Measurements from ENCODE around the gene HPS4. TPM values are rescaled to one million over a fixed set of nuclear protein-coding genes. Genes with fewer than 3 reads are reported as not detected.

HPS4 gene
- total RNA-seq, 1 donor from 2014 or later: 26.4 TPM

DNA sequence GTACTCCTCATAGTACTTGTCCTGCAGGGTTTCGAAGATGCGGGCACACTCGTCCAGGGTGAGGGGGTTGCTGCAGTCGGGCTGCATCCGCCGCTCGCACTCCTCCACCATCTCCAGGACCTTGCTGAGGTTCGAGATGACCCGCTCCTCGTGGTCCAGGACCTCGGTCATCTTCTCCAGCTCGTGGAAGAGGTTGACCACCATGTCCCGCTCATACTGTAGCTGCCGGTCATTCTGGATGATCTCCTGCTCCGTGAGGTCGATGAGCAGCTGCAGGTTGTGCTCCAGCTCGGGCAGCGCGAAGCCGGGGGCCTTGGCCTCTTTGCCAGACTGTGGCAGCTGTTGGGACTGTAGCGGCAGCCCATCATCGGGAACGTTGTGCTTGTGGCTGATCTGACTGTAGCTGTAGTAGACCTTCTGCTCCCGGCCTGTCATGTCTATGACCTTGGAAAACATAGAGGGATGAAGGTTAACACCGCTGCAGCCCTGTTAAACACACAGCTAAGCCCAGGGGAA lies 15.7 kb upstream of the HPS4 start:
- no peak for DNase-seq (ENCODE audit: low spot score)

DNA sequence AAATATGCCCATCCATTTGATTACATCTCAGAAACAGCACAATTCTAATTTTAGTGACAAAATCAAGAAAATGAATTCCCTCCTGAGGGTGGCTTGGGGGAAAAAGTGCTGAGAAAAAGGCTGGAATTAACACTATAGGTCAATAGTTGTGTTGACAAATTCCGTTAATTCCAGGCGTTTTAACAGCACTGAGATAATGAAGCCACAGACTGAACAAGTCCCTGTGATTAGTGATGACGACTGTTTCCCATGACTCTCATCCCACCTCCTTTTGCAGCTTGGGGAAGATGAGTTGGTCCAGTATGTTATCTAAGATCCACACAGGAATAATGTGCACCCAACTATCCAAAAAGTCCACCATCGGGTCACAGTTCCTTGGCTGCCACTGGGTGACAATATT lies 12.9 kb upstream of the HPS4 start:
- DNase-seq (ENCODE audit: low spot score): no peak

DNA sequence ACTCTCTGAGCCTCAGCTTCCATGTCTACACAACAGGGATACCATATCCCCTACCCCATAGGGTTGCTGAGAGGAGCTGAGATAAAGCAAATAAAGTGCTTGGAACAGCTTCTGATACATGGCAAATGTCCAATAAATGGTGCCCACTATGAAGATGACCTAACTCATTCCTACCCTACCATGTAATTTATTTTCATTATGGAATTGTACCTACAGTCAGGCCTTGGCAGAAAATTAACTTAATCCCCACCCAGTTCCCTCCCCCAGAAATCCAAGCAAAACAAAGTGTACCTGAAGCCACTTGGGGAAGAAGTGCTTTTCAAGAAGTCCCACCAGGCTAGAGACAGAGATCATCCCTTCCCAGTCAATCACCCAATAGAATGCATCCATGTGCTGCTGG lies 10.9 kb upstream of the HPS4 start:
- no peak for DNase-seq (ENCODE audit: low spot score)

DNA sequence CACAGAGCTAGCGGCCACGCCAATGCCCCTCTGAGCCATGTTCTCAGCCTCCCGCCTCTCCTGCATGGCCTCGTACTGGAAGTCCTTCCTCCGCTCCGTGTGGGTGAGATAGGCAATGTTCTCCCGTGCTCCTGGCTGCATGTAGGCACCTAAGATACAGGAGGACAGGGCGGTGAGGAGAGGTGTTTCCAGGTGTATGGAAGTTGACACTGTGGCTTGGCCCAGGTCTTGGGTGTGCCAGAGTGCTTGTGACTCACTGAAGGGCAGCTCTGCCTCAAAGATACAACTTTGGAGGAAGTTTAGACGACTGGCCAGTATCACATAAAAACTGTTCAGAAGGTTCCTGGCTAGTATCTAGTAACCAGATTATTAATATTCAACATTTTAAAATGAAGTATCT lies 8.6 kb upstream of the HPS4 start:
- no peak for DNase-seq (ENCODE audit: low spot score)

DNA sequence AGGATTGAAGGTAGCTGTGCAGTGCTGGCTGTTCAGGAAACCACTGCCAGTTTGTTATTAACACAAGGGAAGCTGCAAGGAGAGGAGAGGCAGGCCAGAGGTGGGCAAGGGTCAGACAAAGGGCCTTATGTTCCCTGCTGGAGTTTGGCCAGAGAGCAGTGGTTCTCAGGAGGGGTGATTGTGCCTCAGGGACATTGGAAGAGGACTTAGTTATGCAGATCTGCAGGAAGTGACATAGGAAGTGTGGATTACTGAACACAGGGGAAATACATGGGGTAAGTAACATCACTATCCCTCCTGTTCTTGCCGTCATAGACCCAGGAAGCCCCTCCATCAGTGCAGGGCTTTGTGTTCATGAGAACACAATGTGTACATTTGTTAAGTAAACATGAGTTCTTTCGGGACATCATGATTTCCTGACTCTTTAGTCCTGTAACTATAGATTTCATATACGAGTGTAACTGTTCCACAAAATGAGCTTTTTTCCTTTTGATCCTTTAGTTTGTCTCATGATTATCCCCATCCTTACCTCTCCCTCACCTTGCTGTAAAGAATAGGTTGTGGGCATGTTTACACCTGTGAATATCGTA lies 6.0 kb upstream of the HPS4 start:
- DNase-seq (ENCODE audit: low spot score): no peak

DNA sequence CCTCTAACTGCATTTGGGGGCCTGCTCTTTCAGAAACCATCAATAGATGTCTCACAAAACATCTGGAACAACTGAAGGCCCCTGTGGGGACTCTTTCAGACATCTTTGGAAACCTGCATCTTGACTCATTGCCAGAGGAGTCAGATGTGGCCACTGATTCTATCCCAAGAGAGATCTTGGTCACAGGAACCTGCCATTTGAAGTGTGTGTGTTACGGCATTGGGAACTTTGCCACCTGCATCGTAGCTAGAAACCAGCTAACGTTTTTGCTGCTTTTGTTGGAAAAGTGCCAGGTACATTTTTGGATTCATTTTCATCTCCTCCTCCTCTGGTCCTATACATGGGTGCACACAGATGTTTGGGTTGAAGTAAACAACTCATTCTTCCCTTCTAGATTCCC lies 4.4 kb upstream of the HPS4 start:
- DNase-seq (ENCODE audit: low spot score): no peak

DNA sequence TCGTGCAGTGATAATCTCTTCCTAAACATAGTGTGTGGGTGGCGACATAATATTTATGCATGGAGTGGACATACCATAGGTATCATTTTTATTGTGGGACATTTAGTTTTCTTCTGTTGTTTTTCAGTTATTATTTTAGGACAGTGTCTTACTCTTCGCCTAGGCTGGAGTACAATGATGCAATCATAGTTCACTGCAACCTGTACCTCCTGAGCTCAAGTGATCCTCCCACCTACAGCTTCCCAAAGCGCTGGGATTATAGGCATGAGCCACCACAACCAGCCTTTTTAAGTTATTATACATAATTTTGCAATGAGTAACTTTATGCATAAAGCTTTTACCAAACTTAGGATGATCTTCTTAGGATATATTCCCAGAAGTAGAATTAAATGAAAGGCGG lies 2.8 kb upstream of the HPS4 start:
- no peak for DNase-seq (ENCODE audit: low spot score)

DNA sequence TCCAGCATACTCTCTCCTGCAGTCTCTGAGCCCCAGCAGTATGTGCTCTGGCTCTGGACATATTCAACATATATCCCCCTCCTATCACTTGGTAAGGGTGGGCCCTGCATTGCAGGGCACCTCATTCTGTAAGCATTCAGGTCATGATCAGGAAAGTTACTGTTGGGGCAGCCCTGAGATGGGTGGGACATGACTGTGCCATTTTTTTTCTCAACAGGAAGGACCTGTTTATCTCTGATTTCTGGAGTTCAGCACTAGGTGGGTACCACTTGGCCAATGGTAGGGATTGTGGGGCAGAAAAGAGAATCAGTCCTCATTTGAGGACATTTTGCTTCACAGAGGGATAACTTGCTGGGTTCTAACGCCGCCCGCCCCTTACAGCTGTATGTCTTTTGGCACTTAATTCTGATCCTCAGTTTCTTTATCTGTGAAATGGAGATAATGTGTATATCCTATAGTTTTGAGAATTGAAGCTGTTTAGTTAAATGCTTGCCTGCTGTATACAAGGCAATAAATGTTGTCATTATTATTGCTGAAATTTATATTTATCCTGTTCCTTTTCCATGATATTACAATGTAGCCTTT lies 2.3 kb upstream of the HPS4 start:
- DNase-seq (ENCODE audit: low spot score): no peak

DNA sequence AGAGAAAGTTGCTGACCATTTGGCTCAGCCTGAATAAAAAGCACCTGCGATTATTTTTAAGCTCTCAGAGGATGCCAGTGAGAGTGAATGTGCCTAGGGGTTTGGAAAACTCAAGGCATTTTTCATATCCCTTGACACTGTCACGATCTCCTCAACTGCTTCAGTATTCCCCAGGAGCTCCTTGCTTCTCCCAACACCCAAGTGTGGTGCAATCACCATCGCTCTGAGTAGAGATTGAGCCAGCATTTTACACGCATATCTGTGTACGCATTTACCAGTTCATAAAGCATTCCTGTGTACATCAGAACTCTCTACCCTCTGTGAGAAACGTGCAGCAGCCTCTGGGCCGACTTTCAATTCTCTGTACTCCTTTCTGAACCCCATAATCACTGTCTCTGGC lies 1.4 kb upstream of the HPS4 start:
- no peak for DNase-seq (ENCODE audit: low spot score)

DNA sequence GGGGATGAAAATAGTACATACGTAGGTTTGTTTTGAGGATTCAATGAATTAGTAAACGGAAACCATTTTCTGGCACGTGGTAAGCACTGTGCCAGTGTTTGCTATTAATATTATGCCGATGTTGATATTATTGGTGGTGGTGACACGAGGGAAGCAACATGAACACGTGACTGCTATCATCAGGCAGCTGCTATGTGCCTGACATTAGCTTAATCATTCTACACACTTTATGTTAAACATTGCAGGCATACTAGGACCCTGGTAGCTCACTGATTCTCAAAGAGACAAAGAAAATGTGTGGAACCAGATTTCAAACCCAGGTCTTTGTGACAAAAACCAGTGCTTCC lies 750 bp upstream of the HPS4 start:
- DNase-seq (ENCODE audit: low spot score): no peak

DNA sequence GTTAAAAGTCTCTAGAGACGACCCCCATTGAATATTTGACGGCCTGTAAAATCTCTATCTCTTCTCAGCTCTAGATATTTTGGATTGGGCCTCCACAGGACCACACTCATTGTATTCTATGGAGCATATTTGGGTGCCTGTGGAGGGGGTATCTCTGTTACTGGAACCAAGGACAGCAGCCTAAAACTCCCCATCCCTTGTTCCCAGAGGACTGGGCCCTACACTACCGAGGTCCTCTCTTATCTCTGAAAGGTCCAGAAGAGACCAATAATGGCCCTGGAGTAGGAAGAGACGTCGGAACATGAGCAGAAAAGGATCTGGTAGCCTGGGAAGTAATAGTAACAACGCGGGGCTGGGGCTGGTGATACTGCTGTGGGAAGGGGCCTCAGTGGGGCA lies 542 bp downstream of the HPS4 start:
- no peak for DNase-seq (ENCODE audit: low spot score)

DNA sequence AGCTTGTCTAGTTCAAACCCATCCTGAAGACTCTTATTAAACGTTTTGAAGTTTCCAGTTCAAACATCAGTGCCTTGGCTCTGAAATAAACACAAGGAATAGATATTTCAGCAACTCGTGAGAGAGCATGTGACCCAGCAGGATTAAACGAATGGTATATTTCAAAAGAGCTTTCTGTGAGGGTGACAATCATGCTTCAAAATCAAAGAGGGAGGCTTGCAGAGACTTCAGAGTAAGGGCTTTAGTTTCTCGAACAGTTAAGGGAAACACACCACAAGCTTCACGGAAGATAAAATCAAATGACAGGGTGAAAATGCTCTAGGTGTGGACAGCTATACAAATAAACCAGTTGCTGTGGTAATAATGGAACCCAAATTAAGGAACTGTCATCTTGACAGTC lies 1.4 kb downstream of the HPS4 start:
- no peak for DNase-seq (ENCODE audit: low spot score)

DNA sequence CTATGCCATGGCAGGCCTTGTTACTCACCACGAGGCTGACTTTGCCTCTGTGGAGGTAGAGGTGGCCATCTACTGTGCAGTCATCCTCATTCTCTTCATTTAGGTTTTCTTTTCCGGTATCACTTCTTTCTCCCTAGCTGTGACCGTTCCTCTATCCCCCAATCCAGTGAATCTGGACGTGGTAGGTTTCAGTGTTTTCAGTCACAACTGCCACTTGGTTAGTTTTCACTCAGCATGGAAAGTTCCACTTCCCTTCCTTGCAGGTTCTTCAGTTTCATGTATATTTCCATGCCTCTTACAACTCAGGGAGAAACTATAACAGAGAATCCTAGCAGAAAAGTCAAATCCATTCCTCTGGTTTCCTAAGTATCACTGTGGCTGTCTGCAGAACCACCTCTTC lies 1.9 kb downstream of the HPS4 start:
- DNase-seq (ENCODE audit: low spot score): no peak

DNA sequence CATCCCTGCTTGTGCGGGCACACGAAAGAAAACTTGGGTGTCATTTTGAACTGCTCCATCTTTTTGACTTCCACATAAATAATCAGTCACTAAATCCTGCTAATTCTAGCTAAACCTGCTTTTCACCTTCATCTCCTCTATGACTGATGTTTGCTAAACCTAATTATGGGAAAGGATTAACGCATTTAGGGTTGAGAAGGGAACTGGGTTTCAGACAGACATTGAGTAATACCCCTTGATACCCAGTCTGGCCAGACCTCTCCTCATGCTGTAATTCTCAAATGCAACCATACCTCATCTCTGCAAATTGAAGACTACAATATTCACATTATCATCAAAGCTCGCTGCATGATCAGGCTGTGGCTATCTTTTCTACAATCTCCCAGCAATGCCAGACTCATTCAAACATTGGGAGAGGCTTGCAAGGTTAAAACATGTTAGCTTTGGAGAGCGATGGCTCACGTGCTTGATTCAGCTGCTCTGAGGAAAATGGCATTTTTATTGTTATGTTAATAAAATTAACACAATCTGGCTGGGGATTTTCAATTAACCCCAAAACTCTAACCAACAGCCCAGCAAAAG lies 2.4 kb downstream of the HPS4 start:
- no peak for DNase-seq (ENCODE audit: low spot score)

DNA sequence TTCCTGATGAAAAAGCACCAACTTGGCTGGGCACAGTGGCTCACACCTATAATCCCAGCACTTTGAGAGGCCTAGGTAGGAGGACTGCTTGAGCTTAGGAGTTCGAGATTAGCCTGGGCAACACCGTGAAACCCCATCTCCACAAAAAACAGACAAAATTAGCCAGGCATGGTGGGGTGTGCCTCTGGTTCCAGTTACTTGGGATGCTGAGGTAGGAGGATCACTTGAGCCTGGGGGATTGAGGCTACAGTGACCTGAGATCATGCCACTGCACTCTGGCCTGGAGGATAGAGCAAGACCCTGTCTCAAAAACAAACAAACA lies 3.0 kb downstream of the HPS4 start:
- no peak for DNase-seq (ENCODE audit: low spot score)

DNA sequence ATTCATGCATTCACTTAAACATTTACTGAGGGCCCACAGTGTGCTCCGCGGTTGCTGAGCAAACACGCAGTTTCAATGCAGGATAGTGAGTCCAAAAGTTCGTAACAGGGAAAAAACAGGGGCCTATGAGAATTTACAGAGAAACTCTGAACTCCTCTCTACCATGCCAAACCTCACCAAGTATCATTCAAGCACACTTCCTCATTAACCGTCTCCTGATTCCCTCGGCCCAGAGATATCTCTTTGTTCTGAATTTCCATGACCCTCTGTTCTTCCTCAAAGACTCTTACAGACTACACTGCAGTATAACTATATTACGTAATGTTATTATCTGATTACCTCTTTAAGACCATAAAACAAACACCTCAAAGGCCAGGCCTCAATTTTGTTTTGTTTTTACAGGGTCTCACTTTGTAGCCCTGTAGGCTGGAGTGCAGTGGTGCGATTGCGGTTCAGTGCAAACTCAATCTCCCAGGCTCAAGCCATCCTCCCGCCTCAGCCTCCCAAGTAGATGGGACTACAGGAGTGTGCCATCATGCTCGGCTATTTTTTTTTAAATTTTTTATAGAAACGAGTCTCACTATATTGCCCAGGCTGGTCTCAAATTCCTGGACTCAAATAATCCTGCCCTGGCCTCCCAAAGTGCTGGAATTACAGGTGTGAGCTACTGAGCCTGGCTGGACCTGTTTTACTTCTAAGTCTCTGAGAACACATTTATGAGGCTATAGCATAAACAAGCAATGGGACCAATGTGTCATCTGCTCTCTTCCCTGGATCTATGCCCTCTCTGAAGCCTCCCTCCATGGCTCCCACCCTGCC lies 3.6 kb downstream of the HPS4 start:
- DNase-seq (ENCODE audit: low spot score): no peak

DNA sequence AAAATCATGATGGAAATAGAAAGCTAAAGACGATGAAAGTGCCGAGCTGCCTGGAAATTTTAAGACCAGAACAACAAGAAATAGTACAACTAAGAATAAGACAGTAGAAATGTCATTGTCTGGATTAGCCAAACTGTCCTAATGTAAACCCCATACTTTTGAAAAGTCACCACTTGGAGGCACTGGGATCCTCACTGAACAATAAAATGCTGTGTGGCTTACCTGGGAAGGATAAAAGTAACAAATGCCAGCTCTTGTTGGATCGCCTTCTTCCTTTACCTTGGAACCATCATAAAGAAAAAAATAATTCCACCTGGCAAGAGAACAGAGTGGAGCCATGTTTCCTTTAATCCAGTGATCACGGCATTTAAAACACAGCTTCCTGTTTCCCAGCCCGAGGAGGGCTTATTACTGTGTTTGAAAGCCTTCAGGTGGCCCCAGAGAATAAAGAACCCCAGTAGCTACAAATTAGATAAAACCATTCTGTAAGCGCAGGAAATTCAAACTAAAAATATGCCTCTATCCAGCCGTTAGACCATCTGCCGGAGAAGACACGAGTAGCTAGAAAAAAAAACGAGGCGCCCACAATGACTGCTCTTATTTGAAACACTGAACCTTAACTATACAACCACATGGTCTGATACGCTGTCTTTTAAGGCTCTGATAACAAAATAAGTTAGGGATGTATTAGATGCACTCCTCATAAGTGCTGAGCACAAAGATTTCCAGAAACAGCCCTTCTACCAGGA lies 4.4 kb downstream of the HPS4 start:
- no peak for DNase-seq (ENCODE audit: low spot score)

DNA sequence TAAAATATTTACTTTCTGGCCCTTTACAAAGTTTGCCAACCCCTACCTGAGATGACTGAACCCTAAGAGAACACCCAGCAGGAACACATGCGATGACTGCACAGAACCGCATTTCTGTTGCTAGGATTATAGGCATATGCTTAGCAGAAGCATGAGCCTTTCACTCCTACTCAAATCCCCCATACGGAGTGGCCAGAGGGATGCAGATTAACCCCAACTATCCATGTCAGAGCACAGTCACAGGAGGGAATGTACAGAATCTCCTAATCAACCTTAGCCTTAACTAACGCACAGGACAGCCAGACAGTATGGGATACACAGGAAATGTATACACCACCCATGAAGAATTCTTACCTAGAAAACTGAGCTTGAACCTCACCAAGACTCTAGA lies 6.2 kb downstream of the HPS4 start:
- no peak for DNase-seq (ENCODE audit: low spot score)

DNA sequence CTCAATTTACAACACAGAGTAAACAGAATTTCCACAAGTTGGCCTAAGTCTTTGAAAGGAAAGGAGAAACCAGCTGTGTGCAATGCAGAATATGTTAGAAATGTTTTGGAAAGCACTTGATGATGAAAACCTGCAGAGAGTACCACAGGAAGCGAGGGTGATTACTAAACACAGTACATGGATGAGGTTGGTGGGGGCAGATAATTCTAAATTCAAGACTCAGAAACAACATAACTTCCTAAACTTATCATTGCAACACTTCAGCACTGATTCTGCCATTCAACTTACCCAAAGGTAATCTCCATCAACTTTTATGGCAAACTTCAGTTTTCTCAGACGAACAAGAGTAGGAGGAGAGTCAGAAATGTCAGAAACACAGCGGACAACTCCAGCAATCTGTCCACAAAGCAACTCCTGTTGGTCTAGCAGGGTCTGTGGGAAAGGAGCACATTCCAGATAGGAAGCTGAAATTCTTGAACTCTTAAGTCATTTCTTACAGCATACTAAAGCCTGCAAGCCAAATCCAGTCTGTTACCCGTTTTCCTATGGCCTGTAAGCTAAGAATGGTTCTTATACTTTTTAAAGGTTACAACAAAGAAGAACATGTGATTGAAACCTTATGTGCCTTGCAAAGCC lies 6.8 kb downstream of the HPS4 start:
- no peak for DNase-seq (ENCODE audit: low spot score)

DNA sequence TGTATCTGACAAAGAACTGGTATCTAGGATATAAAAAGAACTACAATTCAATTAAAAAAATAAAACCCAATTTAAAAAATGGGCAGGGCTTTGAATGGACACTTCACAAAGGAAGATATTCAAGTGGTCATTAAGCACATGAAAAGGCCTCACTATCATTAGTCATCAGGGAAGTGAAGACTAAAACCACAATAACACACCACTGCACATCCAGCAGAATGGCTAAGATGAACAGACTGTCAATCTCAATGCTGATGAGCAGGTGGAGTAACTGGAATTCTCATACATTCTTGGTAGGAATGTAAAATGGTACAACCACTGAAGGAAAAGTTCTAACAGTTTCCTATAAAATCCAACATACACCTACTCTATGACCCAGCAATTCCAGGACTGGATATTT lies 8.9 kb downstream of the HPS4 start:
- DNase-seq (ENCODE audit: low spot score): no peak

DNA sequence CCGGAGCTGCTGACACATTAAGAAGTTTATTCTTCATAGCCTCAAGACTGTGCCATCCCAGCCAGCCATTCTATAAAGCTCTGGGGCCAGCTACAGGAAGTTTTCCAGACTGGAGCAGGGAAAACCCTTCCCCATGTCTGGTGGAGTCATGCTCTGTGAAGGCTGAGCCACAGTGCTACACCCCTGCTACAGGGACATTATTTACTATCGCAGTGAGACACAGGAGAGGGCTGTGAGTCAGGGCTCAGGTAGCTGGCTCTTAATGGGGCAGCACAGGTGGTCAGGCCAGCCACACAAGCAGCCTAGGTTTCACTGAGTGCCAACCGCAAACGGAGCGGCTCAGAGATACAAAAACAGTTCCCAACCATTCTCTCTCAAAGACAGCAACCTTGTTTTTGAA lies 12.1 kb downstream of the HPS4 start:
- no peak for DNase-seq (ENCODE audit: low spot score)

Measured in mesenteric fat pad (tissue), 1 donor.